NCI-H2196 treated with DMSO at 0.1 percent for 48 hours (cell line): ENCODE measurements around the gene PAM16.

Experiments used
- DNase-seq: peaks from one replicate; lab custom pipeline; 2025; ENCODE audit not compliant: unreplicated experiment; lab: John Stamatoyannopoulos, UW

PAM16 gene

DNA sequence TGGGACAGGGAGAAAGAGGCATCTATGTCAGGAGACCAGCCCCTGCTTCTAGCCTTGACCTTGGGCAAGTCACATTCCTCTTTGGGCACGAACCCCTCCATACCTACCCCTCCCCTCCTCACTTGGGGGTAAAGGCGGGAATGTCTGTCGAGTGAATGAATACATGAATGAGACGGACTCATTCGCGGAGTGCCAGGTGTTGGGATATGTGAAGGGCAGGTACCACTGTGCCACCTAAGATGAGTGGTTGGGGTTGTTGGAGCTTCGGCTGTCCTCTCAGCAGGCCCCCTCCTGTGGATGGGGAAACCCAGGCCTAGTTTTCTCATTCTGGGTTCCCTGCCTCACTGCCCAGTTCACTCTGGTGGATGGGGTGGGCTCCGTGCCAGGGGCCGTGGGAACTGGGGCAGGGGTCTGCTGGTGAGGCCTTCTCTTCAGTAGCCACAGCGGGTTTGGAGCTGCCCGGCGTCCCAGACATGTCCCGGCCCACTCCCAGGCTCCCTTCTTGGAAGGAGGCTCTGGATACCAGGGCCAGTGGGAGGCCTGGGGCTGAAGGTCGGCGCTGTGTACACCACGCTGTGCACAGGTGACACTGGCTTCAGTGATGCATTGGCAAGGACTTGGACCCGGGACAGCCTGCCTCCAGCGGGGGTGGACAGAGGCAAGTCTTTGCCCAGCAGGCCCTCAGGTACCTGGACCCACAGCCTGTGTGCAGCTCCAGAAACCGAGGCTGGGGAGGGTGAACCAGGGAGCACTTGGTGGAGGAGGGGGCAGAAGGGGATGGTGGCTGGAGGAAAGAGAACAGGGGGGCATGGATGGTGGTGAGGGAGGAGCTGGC is 29.6 kb downstream of the PAM16 start:
- DNase-seq: no peak

DNA sequence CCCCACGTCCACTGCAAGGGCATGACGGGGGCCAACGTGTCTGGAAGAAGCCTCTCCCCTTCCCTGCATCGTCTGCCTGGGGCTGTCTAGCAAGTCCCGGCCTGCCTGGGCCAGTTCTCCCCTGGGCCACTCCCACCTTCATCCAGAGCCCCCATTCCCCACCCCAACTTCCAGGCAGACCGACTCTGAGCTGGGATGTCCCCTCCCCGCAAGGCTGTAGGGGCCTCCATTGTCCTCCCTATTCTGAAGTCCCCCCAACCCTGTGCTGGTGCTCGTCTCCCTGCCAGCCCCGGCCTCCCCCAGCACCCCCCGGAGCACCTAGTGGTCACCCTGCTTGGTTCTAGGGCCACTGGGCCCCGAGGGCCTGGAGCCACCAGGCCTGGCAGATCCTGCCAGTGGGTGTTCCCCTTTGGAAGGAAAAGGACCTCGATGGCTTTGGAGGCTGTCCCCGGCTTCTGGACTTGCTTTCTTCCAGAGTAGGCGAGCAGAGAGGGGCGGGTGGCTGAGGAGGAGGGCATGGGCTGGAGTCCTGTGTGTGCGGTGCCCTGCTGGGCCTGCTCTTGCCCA is 30.5 kb downstream of the PAM16 start:
- DNase-seq: no peak

DNA sequence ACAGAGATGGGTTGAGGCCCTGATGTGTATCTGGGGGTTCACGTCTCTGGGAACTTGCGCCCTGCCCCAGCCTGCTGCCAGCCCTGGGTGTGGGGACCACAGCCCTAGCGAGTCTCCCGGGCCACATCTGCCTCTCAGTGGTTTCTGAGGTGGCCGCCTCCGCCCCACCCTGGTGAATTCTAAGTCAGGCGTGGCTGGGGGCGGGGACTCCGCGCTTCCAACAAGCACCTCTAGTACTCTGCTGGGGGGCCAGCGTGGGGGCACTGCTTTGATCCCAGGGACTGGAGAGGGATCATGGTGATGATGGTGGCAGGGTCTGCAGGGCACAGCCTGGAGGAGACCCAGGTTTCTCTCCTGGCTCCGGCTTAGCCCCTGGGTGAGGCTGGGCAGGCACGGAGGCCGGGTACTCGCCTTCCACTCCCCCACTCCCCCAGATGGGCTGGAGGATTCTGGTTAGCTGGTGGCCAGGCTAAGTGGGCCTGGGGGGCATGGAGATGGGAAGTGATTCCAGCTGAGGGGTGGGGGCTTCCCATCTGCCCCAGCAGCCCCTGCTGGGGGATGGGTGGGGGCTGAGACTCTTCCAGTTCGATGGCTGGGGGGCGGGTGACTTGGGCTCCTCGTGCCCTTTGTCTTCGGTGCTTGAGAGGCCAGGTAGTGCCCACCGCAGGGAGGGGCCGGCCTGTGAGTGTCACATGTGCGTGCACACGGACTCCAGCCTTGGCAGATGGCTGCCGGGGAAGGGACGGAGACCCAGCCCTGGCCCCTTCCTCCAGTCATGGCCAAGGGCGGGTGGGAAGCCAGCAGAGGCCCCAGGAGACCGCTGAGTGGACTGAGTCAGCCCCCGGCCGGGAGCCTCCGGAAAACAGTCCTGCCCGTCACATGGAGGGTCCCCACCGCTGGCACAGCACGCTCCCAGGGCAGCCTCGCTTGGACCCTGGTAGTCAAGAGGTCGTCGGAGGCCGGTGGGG is 31.4 kb downstream of the PAM16 start:
- DNase-seq: no peak

DNA sequence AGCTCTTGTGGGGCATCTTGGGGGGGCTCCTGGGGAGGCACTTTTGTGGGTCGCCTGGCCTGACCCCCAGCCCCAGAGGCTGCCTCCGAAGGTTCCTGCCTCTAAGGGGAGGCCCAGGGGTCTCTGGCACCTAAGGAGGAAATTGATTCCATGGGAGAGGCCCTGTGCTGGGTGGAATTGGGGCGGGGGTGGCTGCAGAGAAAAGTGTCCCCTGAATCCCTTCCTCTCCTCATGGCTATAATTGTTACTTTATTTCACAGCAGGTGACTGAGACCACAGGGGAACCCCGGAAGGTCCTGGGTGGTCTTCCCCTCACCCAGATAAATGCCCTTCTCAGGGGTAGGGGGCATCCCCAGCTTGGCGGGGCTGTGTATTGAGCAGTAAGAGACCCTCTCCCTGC is 32.2 kb downstream of the PAM16 start:
- no peak for DNase-seq

DNA sequence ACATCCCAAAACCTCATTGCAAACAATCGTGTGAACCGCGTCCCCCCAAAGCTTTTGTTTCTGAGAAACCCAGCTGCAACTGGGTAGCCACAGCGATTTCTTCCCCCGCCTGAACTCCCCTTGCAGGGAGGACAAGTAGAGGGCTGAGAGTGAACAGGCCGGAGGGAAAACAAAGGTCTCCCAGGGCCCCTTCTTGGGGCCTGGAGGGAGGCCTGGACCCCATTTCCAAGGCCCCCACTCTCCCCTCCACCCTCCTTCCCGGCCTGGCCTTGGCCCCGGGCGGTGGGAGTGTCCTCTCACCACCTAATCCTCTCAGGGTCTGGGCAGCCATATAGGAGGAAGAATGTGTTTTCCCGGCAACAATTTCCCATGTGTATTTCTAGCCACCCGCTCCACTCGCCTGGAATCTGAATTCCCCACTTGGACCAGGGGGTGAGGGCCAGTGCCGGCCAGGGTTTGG is 32.6 kb downstream of the PAM16 start:
- no peak for DNase-seq

DNA sequence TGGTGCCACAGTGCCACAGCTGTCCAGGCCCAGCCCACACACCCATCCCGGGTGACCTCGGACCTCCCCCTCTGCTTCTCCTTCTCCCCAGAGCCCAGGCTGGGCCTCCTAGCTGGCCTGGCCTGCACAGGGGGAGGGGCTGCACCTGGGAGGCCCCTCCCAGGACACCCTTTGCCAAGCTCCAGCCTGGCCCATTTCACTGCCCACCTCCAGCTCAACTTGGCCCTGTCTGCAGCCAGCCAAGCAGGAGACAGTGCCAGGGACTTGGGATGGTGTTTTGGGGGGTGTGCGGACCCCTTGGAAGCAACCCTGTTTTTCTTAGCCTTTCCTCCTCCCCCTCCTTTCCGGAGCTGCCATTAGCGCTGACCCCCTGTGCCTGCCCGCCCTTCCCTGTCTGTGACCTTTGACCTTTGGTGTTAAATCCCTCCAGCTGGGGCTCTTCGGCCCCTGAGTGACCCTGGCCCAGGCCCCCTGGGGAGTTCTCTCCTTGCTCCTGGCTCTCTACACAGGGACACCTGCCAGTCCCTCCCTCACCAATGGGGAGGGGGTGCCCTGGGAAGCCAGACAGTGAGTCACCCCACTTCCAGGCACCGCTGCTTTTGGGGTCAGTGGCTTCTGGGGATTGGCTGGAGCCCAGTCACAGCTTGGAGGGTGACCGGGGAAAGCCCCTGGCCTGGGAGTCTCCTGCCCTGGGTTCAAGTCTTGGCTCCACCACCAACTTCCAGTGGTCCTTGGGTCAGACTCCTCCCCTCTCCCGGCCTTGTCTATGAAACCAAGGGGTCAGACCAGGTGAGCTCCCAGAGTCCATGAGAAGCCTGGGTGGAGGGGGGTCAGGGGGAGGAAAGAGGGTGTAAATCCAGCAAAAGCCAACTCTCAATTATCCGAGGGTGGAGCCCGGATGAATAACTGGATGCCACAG is 33.3 kb downstream of the PAM16 start:
- no peak for DNase-seq

DNA sequence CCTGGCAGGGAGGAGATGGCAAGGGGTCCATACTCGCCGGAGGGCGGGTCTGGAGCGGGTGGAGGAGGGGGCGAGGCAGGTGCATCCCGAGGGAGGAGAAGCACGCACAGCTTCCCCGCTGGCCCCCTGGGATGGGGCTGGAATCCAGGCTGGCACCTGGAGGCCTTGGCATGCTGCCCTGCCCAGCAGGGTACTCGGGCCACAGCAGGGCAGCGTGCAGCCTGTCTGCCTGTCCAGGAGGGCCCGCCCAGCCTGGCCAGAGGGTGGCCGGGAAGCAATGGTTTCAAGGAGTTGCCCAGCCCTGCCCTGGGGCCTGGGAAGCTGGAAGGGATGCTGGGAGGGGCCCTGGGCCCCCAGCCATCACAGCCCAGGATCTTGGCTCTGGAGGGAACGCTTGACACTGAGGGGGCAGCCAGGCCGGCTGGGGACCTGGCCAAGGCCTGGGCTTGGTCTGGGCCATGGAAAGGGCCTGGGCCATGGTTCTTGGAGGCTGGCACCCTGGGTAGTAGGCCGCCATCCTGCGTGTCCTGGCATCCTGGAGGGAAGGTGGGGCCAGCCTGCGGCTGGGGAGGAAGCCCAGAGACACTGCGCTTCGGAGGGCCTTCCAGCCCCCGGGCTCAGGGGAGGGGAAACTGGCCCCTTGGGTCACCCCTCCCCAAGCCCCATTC is 34.1 kb downstream of the PAM16 start:
- DNase-seq: peak; percentile 77

DNA sequence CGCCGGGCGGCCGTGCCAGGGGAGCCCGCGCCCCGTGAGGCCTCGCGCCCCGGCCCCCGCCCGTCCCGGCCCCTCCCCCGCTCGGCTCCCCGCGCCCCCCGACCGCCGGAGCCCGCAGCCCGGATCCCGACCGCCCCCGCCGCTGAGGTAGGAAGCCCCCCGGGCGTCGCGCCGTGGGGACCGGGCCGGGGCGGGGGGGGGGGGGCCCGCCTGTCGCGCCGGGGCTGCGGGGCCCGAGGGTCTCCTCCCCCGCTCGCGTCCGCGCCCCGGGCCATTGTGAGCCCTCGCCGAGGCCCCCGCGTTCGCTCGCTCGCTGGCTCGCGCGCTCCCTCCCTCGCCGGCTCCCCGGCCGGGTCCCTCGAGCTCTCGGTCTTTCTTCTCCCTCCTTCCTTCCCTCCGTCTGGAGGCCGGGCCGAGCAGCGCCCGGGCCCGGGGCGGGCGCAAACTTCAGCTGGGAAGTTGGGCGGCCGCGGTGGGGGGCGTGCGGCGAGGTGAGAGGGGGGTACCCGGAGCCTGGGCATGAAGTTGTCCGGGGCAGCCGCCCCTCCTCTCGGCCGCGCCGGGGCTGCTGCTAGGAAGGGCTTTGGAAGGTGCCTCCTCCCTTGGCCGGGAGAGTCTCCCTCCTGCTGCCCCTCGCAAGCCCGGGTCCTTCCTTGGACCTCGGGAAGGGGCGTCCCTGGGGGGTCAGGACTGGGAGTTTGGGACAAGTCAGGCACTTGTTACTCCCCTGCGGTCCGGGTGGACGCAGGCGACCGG is 34.8 kb downstream of the PAM16 start:
- no peak for DNase-seq

DNA sequence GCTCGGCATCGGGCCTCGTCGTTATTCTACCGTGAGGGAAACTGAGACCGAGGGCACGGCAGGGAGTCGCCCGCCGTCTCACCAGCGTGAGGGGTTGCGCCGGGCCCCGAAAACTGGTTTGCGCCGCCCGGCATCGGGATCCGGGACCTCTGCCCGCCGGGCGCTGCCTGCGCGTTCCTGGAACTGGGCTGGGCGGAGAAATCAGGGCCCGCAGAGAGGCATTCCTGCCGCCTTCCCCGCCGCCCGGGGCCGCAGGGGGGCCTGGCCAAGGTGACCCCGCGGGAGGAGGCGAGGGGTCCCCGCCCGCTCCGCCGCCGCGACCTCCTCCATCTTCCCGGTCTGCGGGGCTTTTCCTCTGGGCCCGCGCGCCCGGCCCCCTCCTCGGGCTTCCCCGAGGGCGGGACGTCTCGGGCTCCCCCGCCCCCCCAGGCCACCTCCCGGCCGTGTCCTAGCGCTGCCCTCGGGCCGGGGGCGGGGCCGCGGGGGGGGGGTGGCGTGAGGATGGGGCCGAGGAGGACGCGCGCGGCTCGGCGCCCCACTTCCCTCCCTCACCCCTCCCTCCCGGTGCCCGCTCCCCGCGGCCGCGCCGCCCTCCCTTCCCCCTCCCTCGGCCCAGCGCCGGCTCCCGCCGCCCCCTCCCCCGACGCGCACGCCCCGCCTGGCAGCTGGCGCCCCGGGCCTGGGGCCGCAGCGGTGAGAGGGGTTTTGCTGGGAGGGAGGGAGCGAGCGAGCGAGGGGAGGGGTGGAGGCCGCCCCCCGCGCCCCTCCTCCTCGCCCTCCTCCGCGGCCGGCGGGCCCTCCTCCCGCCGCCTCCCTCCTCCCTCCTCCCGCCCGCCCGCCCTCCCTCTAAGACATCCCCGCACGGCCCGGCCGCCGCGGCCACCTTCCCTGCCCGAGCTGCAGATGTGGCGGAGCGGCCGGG is 35.7 kb downstream of the PAM16 start, which contains the start of gene GLIS2:
GLIS2 (plus strand) TSS at position 882 of the 922 bp plus-strand sequence. CDS start 16,214 bp downstream, outside the sequence.
- peak; percentile 78 for DNase-seq

DNA sequence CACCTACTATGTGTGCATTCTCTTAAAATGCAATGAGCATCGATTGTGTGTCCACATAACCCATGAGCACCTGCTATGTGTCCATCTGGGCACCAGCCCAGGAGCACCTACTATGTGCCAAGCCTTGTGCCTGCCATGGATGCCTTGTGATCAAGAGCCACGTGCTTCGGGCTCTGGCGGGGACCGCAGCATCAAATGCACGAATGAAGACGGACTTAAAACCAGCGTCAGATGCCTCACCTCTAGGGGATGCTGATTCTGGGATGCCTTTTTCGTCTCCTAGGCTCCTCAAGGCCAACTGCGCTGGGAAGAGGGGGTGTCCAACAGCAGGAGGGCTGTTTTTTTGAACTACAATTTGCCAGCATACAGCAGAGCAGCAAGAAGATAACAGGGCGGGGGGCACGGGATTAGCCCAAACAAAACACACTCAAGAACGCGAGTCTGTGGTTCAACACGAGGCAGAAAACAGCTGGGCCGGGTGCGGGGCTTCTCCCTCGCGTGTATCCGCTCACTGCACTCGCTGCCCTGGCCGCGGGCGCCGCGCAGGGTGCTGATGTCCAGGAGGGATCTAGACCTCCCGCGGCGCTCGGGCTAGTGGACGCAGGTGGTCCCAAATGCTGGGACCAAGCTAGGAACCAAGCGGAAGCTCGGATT is 36.5 kb downstream of the PAM16 start:
- no peak for DNase-seq

DNA sequence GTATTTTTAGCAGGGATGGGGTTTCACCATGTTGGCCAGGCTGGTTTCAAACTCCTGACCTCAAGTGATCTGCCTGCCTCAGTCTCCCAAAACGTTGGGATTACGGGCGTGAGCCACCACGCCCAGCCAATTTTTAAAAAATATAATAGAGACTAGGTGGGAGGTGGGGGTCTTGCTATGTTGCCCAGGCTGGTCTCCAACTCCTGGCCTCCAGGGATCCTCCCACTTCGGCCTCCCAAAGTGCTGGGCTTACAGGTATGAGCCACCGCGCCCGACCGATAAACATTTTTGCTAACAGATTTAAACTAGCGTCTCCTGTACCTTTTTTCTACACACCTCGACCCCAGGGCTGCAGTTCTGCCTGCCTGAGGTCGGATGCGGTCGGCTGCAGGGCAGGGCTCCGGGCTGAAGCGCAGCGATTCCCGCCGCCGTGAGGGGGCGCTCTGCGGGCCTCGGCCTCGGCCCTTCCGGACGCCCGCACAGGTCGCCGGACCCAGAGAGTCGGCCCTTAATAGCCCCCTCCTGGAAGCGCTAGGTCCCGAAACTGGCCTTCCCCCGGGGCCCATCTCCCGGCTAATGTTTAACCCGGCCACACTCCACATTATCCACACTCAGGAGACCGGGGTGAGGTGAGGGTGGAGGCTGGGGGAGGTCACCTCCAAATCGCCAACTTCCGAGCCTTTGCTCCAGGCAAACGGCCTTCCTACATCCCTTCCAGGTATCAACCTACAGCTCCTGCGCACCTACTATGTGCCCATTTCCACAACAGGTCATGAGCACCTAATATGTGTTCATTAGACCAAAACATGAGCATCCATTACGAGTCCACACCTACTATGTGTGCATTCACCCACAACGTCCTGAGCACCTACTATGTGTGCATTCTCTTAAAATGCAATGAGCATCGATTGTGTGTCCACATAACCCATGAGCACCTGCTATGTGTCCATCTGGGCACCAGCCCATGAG is 37.3 kb downstream of the PAM16 start:
- no peak for DNase-seq

DNA sequence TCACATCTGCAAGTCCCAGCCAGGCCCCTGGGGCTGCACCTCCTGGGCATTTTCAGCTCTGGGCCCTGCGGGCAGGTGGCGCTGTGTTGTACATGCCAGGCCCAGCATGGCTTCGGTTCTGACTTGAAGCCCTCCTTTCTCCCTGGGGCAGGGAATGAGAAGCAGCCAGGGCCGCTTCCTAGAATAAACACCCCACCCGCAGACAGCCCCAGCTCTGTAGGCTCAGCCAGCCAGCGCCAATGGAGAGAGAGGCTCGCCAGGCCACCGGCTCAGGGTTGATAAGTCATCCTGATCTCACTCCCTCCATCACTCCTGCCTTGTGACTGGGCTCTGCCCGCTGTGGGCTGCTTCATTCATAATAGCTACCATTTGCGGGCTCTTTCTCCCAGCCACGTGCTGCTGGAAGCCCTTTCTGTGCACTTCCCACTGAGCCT is 41.3 kb downstream of the PAM16 start:
- peak; percentile 31 for DNase-seq

DNA sequence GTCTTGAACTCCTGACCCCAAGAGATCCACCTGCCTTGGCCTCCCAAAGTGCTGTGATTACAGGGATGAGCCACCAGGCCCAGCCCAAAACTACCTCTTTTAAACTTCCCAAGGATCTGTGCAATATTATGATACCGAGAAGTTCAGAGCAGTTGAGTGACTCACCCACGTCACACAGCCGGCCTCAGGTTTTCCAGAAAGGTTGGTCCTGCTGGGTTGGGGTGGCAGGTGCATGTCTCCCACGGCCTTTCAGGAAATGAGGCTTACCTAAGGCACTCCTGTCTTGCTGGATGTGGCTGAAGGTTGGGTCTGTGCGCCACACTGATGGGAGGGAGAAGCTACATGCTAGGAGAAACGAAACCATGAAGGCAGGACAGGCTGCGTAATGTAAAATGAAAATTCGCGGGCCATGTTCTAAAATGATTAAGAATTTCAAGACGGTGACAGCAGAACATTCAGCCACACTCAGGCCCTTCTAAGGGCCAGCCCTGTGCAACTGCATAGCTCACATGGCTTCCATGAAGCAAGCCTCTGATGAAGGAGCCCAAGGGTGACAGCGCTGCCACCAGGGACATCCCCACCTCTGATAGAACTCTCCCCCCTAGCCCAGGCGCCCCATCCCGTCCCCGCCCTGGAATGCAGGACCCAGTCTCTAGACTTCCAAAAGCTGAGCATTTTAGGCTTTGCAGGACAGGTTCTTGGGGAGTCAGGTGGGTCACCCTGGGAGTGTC is 41.9 kb downstream of the PAM16 start:
- no peak for DNase-seq

DNA sequence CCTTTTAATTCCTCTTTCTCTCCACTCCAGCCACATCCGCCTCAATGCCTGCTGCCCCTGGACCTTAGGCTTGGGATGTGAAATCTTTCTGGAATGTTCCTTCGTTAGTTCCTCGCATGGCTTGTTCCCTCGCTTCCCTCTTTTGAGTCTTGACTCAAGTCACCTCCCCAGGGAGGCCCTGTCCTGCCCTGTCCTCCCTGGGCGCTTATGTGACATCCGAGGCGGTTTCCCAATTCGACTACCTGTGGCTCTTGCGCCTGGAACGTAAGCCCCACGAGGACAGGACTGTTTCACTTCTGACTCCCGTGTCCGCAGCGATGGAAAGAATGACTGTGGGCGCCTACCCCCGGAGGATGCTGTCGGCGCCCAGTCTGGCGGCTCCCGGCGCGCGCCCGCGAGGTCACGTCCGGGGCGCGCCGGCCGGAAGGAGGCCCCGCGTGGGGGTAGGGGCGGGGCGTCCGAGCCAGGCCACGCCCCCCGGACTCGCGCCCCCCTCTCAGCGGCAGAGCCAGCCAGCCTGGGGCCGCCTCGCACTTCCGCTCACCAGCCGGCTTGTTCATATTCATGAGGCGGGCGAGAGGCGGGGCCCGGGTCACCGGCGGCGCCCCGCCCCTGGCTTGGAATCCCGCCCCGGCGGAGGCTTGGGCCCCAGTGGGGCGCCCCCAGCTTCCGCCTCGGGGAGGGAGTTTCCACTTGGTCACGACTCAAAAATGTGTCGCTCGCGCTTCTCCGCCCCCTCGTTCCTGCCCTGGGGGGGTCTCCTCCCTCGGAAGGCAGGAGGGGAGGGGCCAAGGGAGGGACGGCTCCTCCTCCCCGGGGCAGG is 43.7 kb downstream of the PAM16 start:
- DNase-seq: peak; percentile 94
